Panc1 (cell line): ENCODE measurements around the gene FOXK1. TPM values are rescaled to one million over a fixed set of nuclear protein-coding genes. Genes with fewer than 3 reads are reported as not detected.

Experiments used
- ATAC-seq: fragments of 200-7000 bp; cut with Tn5 transposase; 2 replicates; pipeline ENCODE4 v1.9.1; 2020; ENCODE audit warnings: mild to moderate bottlenecking, moderate library complexity
- BruUV-seq: library from RNA; stranded (reverse); fragments of 400-500 nt; replicated peaks from 2 replicates; lab custom pipeline; 2021; lab: Mats Ljungman, UMichigan
- CTCF ChIA-PET: fragments of 300-600 bp; sonication (Branson Sonifier 250); formaldehyde crosslinking; loops from one replicate; lab custom pipeline; 2022; ENCODE audit warnings: antibody characterized with exemption; lab: Charles Lee
- POLR2A ChIA-PET: fragments of 300-600 bp; sonication (Branson Sonifier 250); formaldehyde crosslinking; loops from one replicate; lab custom pipeline; 2022; ENCODE audit warnings: antibody characterized with exemption; lab: Charles Lee
- DNase-seq: peaks from one replicate; pipeline ENCODE4 v3.0.0-alpha.2; 2010; ENCODE audit warnings: low read depth, low spot score
- H3K27ac ChIP-seq: 2 replicates; pipeline ENCODE4 v1.5.1; 2011; ENCODE audit warnings: mild to moderate bottlenecking, low read length, inconsistent platforms
- H3K27me3 ChIP-seq: fragments of 200-500 bp; sonication (Bioruptor generic); 2 replicates; pipeline ENCODE4 v1.6.0; 2014; ENCODE audit warnings: low read length, inconsistent platforms; ENCODE audit not compliant: control insufficient read depth, insufficient read depth
- H3K36me3 ChIP-seq: fragments of 200-500 bp; sonication (Bioruptor generic); 2 replicates; pipeline ENCODE4 v1.5.1; 2014; ENCODE audit warnings: inconsistent platforms, mild to moderate bottlenecking, low read length, moderate library complexity; ENCODE audit not compliant: control insufficient read depth, insufficient read depth
- H3K4me1 ChIP-seq: 2 replicates; pipeline ENCODE4 v1.5.1; 2011; ENCODE audit warnings: inconsistent platforms, mild to moderate bottlenecking, low read length, moderate library complexity; ENCODE audit not compliant: control insufficient read depth, insufficient read depth
- H3K4me3 ChIP-seq, 2 experiments: 2 replicates each; pipeline ENCODE4 v1.5.1; 2011 to 2012; ENCODE audit warnings: low read depth in 2 of 2, low read length in 2 of 2, mild to moderate bottlenecking in 2 of 2, inconsistent platforms in 1 of 2, moderate library complexity in 1 of 2
- H3K9me3 ChIP-seq: fragments of 200-500 bp; sonication (Bioruptor generic); 2 replicates; pipeline ENCODE4 v1.5.1; 2014; ENCODE audit warnings: low read depth, mild to moderate bottlenecking, inconsistent platforms, low read length, moderate library complexity; ENCODE audit not compliant: control insufficient read depth, insufficient read depth
- POLR2AphosphoS5 ChIP-seq: IDR thresholded peaks from 2 replicates; pipeline ENCODE4 v1.6.1; 2012; ENCODE audit warnings: mild to moderate bottlenecking, low read depth, low read length, moderate library complexity
- SIN3A ChIP-seq: IDR thresholded peaks from 2 replicates; pipeline ENCODE4 v1.6.1; 2012; ENCODE audit warnings: low read depth, mild to moderate bottlenecking, low read length, moderate library complexity, borderline replicate concordance; ENCODE audit not compliant: insufficient read depth
- TCF7L2 ChIP-seq: IDR thresholded peaks from 2 replicates; pipeline ENCODE4 v1.6.1; 2011; ENCODE audit warnings: mild to moderate bottlenecking, low read depth, low read length, inconsistent platforms
- in situ Hi-C: cut with HindIII; loops from 2 replicates; pipeline ENCODE4 v1.10.0; 2016; ENCODE audit warnings: low sequenced_read_pairs, low pct_unique_long_range_greater_than_20kb
- intact Hi-C: fragments of 100-400 bp; cut with micrococcal nuclease; formaldehyde crosslinking; loops from one replicate; pipeline ENCODE4 v1.10.0; 2022; ENCODE audit not compliant: unreplicated experiment
- total RNA-seq: library from RNA; stranded (reverse); gene quantifications from one replicate; pipeline ENCODE4 v1.2.1, GENCODE V29; 2021; ENCODE audit not compliant: unreplicated experiment
- TF ChIP-seq, protein P1 (sequence below), 2 experiments: IDR thresholded peaks; 2 replicates each; pipeline ENCODE4 v1.6.1; 2011 to 2012; ENCODE audit warnings: low read depth in 2 of 2, control low read depth in 1 of 2, low read length in 1 of 2, mild to moderate bottlenecking in 1 of 2, moderate library complexity in 1 of 2; ENCODE audit not compliant: insufficient read depth in 1 of 2
- TF ChIP-seq, protein P2 (sequence below): fragments of 450-650 bp; IDR thresholded peaks from 2 replicates; pipeline ENCODE4 v1.5.1; 2017; ENCODE audit warnings: mild to moderate bottlenecking

The FOXK1 gene
- total RNA-seq, 1 experiment from 2014 or later, result 72.7 TPM

DNA sequence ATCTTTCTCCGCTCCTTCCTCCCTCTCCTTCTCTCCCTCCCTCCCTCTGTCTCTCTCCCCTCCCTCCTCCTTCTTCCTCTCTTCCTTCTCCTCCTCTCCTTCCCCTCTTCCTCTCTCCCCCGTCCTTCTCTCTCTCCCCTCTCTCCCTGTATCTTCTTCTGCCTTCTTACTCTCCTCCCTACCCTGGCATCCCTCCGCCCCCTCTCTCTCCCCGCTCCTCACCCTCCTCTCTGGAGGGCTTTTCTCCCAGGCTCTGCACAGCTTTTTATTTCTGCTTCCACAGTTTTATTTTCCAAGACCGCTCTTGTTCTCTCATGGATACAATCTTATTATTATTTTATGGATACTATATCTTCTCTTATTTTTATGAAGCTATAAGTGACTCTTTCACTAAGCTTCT lies 125.9 kb downstream of the FOXK1 start:
- BruUV-seq, result no TSS peak
- CTCF ChIA-PET, result interaction anchor here (0.8 kb wide), 1 partner anchor 9 kb away, joined by 3 read pairs; no protein-coding TSS in a partner anchor
- intact Hi-C loops, result no loop called here
- TF ChIP-seq, protein P1, sequence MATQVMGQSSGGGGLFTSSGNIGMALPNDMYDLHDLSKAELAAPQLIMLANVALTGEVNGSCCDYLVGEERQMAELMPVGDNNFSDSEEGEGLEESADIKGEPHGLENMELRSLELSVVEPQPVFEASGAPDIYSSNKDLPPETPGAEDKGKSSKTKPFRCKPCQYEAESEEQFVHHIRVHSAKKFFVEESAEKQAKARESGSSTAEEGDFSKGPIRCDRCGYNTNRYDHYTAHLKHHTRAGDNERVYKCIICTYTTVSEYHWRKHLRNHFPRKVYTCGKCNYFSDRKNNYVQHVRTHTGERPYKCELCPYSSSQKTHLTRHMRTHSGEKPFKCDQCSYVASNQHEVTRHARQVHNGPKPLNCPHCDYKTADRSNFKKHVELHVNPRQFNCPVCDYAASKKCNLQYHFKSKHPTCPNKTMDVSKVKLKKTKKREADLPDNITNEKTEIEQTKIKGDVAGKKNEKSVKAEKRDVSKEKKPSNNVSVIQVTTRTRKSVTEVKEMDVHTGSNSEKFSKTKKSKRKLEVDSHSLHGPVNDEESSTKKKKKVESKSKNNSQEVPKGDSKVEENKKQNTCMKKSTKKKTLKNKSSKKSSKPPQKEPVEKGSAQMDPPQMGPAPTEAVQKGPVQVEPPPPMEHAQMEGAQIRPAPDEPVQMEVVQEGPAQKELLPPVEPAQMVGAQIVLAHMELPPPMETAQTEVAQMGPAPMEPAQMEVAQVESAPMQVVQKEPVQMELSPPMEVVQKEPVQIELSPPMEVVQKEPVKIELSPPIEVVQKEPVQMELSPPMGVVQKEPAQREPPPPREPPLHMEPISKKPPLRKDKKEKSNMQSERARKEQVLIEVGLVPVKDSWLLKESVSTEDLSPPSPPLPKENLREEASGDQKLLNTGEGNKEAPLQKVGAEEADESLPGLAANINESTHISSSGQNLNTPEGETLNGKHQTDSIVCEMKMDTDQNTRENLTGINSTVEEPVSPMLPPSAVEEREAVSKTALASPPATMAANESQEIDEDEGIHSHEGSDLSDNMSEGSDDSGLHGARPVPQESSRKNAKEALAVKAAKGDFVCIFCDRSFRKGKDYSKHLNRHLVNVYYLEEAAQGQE (IDR thresholded peaks at IDR 0.05; ENCODE audit: insufficient read depth in 1 of 2, low read depth in 2 of 2, low read length in 1 of 2), result no peak
- TF ChIP-seq POLR2AphosphoS5 (no peak), SIN3A (no peak), TCF7L2 (no peak)
- TF ChIP-seq, protein P2, sequence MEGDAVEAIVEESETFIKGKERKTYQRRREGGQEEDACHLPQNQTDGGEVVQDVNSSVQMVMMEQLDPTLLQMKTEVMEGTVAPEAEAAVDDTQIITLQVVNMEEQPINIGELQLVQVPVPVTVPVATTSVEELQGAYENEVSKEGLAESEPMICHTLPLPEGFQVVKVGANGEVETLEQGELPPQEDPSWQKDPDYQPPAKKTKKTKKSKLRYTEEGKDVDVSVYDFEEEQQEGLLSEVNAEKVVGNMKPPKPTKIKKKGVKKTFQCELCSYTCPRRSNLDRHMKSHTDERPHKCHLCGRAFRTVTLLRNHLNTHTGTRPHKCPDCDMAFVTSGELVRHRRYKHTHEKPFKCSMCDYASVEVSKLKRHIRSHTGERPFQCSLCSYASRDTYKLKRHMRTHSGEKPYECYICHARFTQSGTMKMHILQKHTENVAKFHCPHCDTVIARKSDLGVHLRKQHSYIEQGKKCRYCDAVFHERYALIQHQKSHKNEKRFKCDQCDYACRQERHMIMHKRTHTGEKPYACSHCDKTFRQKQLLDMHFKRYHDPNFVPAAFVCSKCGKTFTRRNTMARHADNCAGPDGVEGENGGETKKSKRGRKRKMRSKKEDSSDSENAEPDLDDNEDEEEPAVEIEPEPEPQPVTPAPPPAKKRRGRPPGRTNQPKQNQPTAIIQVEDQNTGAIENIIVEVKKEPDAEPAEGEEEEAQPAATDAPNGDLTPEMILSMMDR, result no peak
- in situ Hi-C loops, result no loop called here
- H3K36me3 ChIP-seq, result no peaks in the 10 kb centered on the region
- no peaks in the 10 kb centered on the region for H3K27me3 ChIP-seq
- no peaks in the 10 kb centered on the region for H3K9me3 ChIP-seq
- POLR2A ChIA-PET, result interaction anchor here (0.6 kb wide), 1 partner anchor 239 kb away, joined by 20 read pairs; no protein-coding TSS in a partner anchor
- no peak overlapping the region for H3K4me3 ChIP-seq
- DNase-seq, result no peak
- peaks cover 19% of the 10 kb centered on the region for H3K4me1 ChIP-seq
- no peak overlapping the region for H3K27ac ChIP-seq
- no peak for ATAC-seq

DNA sequence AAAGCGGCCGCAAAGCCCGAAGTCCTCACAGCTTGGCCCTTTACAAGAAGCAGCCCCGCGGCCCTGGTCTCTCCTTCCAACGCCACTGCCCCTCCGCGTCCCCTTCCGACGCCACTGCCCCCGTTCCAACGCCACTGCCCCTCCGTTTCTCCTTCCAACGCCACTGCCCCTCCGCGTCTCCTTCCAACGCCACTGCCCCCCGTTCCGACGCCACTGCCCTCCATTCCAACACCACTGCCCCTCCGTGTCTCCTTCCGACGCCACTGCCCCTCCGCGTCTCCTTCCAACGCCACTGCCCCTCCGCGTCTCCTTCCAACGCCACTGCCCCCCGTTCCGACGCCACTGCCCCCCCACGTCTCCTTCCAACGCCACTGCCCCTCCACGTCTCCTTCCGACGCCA lies 126.5 kb downstream of the FOXK1 start:
- ChIA-PET POLR2A (interaction anchor here (0.6 kb wide), 1 partner anchor 240 kb away, joined by 20 read pairs; no protein-coding TSS in a partner anchor), CTCF (no interaction called here)
- in situ Hi-C loops, result no loop called here
- Histone ChIP-seq H3K4me1 (peaks cover 18% of the 10 kb centered on the region), H3K4me3 (no peak overlapping the region), H3K27me3 (no peaks in the 10 kb centered on the region), H3K9me3 (no peaks in the 10 kb centered on the region), H3K27ac (no peak overlapping the region), H3K36me3 (no peaks in the 10 kb centered on the region)
- ATAC-seq, result no peak
- BruUV-seq, result no TSS peak
- intact Hi-C loops, result no loop called here
- TF ChIP-seq, protein P2, result no peak
- TF ChIP-seq, protein P1 (IDR thresholded peaks at IDR 0.05; ENCODE audit: insufficient read depth in 1 of 2, low read depth in 2 of 2, low read length in 1 of 2), result no peak
- TF ChIP-seq TCF7L2, result no peak
- TF ChIP-seq SIN3A, result no peak
- no peak for TF ChIP-seq POLR2AphosphoS5
- no peak for DNase-seq
